ENCODE results near the gene ADCY1. TPM values are rescaled to one million over a fixed set of nuclear protein-coding genes. Genes with fewer than 3 reads are reported as not detected.

ADCY1 gene
- total and polyA plus RNA-seq, 4 donors, result 0.33 to 20.1 (median 4.1) TPM

- no peak overlapping the region for H3K27ac ChIP-seq (ENCODE audit: low read depth in 1 of 2, low read length in 2 of 2)
- H3K4me3 ChIP-seq (ENCODE audit: low read depth in 1 of 3, low read length in 3 of 3), result no peak overlapping the region
- TF ChIP-seq EGR1 (IDR thresholded peaks at IDR 0.05; ENCODE audit: low read depth in 2 of 2) (no peak), YY1 (IDR thresholded peaks at IDR 0.05) (no peak), ZBTB33 (IDR thresholded peaks at IDR 0.05) (no peak), NR2F2 (IDR thresholded peaks at IDR 0.05) (no peak), SP1 (IDR thresholded peaks at IDR 0.05) (no peak), RAD21 (IDR thresholded peaks at IDR 0.05) (no peak), HNF4G (IDR thresholded peaks at IDR 0.05) (no peak), RXRA (IDR thresholded peaks at IDR 0.05) (no peak), HNF4A (conservative IDR thresholded peaks at IDR 0.05) (no peak), FOXA1 (IDR thresholded peaks at IDR 0.05) (no peak), GABPA (IDR thresholded peaks at IDR 0.05 in 1 of 2, conservative IDR thresholded peaks at IDR 0.05 in 1 of 2) (no peak), FOXA2 (IDR thresholded peaks at IDR 0.05) (no peak)
- TF ChIP-seq, protein P1, sequence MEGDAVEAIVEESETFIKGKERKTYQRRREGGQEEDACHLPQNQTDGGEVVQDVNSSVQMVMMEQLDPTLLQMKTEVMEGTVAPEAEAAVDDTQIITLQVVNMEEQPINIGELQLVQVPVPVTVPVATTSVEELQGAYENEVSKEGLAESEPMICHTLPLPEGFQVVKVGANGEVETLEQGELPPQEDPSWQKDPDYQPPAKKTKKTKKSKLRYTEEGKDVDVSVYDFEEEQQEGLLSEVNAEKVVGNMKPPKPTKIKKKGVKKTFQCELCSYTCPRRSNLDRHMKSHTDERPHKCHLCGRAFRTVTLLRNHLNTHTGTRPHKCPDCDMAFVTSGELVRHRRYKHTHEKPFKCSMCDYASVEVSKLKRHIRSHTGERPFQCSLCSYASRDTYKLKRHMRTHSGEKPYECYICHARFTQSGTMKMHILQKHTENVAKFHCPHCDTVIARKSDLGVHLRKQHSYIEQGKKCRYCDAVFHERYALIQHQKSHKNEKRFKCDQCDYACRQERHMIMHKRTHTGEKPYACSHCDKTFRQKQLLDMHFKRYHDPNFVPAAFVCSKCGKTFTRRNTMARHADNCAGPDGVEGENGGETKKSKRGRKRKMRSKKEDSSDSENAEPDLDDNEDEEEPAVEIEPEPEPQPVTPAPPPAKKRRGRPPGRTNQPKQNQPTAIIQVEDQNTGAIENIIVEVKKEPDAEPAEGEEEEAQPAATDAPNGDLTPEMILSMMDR (IDR thresholded peaks at IDR 0.05; ENCODE audit: low read depth, low read length, missing input control), result no peak
- TF ChIP-seq, protein P2, sequence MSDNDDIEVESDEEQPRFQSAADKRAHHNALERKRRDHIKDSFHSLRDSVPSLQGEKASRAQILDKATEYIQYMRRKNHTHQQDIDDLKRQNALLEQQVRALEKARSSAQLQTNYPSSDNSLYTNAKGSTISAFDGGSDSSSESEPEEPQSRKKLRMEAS (IDR thresholded peaks at IDR 0.05), result no peak
- TF ChIP-seq, protein P3, sequence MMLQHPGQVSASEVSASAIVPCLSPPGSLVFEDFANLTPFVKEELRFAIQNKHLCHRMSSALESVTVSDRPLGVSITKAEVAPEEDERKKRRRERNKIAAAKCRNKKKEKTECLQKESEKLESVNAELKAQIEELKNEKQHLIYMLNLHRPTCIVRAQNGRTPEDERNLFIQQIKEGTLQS (IDR thresholded peaks at IDR 0.05), result no peak
- TF ChIP-seq, protein P4, sequence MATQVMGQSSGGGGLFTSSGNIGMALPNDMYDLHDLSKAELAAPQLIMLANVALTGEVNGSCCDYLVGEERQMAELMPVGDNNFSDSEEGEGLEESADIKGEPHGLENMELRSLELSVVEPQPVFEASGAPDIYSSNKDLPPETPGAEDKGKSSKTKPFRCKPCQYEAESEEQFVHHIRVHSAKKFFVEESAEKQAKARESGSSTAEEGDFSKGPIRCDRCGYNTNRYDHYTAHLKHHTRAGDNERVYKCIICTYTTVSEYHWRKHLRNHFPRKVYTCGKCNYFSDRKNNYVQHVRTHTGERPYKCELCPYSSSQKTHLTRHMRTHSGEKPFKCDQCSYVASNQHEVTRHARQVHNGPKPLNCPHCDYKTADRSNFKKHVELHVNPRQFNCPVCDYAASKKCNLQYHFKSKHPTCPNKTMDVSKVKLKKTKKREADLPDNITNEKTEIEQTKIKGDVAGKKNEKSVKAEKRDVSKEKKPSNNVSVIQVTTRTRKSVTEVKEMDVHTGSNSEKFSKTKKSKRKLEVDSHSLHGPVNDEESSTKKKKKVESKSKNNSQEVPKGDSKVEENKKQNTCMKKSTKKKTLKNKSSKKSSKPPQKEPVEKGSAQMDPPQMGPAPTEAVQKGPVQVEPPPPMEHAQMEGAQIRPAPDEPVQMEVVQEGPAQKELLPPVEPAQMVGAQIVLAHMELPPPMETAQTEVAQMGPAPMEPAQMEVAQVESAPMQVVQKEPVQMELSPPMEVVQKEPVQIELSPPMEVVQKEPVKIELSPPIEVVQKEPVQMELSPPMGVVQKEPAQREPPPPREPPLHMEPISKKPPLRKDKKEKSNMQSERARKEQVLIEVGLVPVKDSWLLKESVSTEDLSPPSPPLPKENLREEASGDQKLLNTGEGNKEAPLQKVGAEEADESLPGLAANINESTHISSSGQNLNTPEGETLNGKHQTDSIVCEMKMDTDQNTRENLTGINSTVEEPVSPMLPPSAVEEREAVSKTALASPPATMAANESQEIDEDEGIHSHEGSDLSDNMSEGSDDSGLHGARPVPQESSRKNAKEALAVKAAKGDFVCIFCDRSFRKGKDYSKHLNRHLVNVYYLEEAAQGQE (IDR thresholded peaks at IDR 0.05), result no peak
- H3K27me3 ChIP-seq (ENCODE audit: control insufficient read depth in 4 of 4, insufficient read depth in 4 of 4, low read length in 3 of 4), result peaks cover 0 to 5% (median 0%) of the 10 kb centered on the region in 4 donors
- no peak overlapping the region for H3K9ac ChIP-seq (ENCODE audit: low read depth in 1 of 2, low read length in 2 of 2)
- WGBS, result 95% methylated on average over 12 of the region's 12 CpGs
- H3K4me1 ChIP-seq (ENCODE audit: control insufficient read depth in 4 of 4, insufficient read depth in 4 of 4, low read length in 3 of 4), result no peaks in the 10 kb centered on the region
- H3K9me3 ChIP-seq (ENCODE audit: control insufficient read depth in 4 of 4, low read length in 3 of 4), result no peaks in the 10 kb centered on the region
- H3K36me3 ChIP-seq (ENCODE audit: control insufficient read depth in 4 of 4, insufficient read depth in 3 of 4, low read depth in 1 of 4, low read length in 3 of 4), result no peaks in the 10 kb centered on the region
- no peak for DNase-seq (ENCODE audit: low spot score)
Observed at GRCh38 chr7:45593121-45593541, 19.0 kb downstream of the ADCY1 start.

GRCh38 chr7:45593877-45594276 is 19.7 kb downstream of the ADCY1 start:
- no peak overlapping the region for H3K9ac ChIP-seq (ENCODE audit: low read depth in 1 of 2, low read length in 2 of 2)
- peaks cover 0 to 5% (median 0%) of the 10 kb centered on the region in 4 donors for H3K27me3 ChIP-seq (ENCODE audit: control insufficient read depth in 4 of 4, insufficient read depth in 4 of 4, low read length in 3 of 4)
- WGBS, result 96% methylated on average over 8 of the region's 8 CpGs
- H3K27ac ChIP-seq (ENCODE audit: low read depth in 1 of 2, low read length in 2 of 2), result no peak overlapping the region
- no peaks in the 10 kb centered on the region for H3K4me1 ChIP-seq (ENCODE audit: control insufficient read depth in 4 of 4, insufficient read depth in 4 of 4, low read length in 3 of 4)
- H3K36me3 ChIP-seq (ENCODE audit: control insufficient read depth in 4 of 4, insufficient read depth in 3 of 4, low read depth in 1 of 4, low read length in 3 of 4), result no peaks in the 10 kb centered on the region
- H3K9me3 ChIP-seq (ENCODE audit: control insufficient read depth in 4 of 4, low read length in 3 of 4), result no peaks in the 10 kb centered on the region
- DNase-seq (ENCODE audit: low spot score), result no peak
- H3K4me3 ChIP-seq (ENCODE audit: low read depth in 1 of 3, low read length in 3 of 3), result no peak overlapping the region
- no peak for TF ChIP-seq HNF4A (conservative IDR thresholded peaks at IDR 0.05)
- no peak for TF ChIP-seq GABPA (IDR thresholded peaks at IDR 0.05 in 1 of 2, conservative IDR thresholded peaks at IDR 0.05 in 1 of 2)
- TF ChIP-seq, protein P2 (IDR thresholded peaks at IDR 0.05), result no peak
- TF ChIP-seq RAD21 (IDR thresholded peaks at IDR 0.05), result no peak
- no peak for TF ChIP-seq JUND (IDR thresholded peaks at IDR 0.05)
- no peak for TF ChIP-seq ZBTB33 (IDR thresholded peaks at IDR 0.05)
- TF ChIP-seq, protein P1 (IDR thresholded peaks at IDR 0.05; ENCODE audit: low read depth, low read length, missing input control), result no peak

Measured in liver (tissue), 9 donors.